ENCODE measurements around the gene KCNH2.
"Not testable (repeated sequence)": the region's sequence is repeated elsewhere in the genome, so short reads cannot be mapped to it uniquely, and the experiment has no call there.

The KCNH2 gene, protein sequence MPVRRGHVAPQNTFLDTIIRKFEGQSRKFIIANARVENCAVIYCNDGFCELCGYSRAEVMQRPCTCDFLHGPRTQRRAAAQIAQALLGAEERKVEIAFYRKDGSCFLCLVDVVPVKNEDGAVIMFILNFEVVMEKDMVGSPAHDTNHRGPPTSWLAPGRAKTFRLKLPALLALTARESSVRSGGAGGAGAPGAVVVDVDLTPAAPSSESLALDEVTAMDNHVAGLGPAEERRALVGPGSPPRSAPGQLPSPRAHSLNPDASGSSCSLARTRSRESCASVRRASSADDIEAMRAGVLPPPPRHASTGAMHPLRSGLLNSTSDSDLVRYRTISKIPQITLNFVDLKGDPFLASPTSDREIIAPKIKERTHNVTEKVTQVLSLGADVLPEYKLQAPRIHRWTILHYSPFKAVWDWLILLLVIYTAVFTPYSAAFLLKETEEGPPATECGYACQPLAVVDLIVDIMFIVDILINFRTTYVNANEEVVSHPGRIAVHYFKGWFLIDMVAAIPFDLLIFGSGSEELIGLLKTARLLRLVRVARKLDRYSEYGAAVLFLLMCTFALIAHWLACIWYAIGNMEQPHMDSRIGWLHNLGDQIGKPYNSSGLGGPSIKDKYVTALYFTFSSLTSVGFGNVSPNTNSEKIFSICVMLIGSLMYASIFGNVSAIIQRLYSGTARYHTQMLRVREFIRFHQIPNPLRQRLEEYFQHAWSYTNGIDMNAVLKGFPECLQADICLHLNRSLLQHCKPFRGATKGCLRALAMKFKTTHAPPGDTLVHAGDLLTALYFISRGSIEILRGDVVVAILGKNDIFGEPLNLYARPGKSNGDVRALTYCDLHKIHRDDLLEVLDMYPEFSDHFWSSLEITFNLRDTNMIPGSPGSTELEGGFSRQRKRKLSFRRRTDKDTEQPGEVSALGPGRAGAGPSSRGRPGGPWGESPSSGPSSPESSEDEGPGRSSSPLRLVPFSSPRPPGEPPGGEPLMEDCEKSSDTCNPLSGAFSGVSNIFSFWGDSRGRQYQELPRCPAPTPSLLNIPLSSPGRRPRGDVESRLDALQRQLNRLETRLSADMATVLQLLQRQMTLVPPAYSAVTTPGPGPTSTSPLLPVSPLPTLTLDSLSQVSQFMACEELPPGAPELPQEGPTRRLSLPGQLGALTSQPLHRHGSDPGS

GRCh38 chr7:150978126-150978789, at the start of gene KCNH2:
Gene KCNH2 (minus strand): TSS chr7:150978321. CDS start chr7:150977913, 408 bp downstream.
- Histone ChIP-seq H3K4me1 (ENCODE audit: insufficient read depth, low read length) (peaks cover 42% of the 10 kb centered on the region), H3K27me3 (ENCODE audit: control insufficient read depth in 1 of 2, insufficient read depth in 2 of 2, low read length in 2 of 2) (peaks cover 6 to 8% of the 10 kb centered on the region in 2 donors), H3K4me3 (ENCODE audit: low read depth in 1 of 2, low read length in 2 of 2) (peak within 1 kb of the TSS; percentile 55 to 79), H3K36me3 (ENCODE audit: insufficient read depth, low read length) (no peaks in the 10 kb centered on the region), H3K27ac (ENCODE audit: low read depth, low read length) (peak within 1 kb of the TSS; percentile 95), H3K9me3 (ENCODE audit: low read length) (no peaks in the 10 kb centered on the region), H3K9ac (ENCODE audit: low read length) (peak within 1 kb of the TSS; percentile 61)

DNA sequence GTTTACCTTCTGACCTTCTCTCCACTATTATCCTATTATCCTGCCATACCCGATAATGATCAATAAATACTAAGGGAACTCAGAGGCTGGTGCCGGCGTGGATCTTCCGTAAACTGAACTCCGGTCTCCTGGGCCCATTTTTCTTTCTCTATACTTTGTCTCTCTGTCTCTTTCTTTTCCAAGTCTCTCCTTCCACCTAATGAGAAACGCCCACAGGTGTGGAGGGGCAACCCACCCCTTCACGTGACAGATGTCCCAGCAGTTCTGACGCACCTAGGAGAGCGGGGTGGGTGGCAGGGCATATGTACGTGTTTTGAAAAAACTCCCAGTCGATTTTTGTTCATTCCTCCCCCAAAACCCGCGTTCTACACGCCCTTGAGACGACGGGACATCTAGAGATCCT, 49.6 kb upstream of the KCNH2 start:
- Histone ChIP-seq H3K27ac (ENCODE audit: low read depth, low read length) (peak overlapping the region; percentile 97), H3K4me1 (ENCODE audit: insufficient read depth, low read length) (peaks cover 13% of the 10 kb centered on the region), H3K4me3 (ENCODE audit: low read depth in 1 of 2, low read length in 2 of 2) (peak overlapping the region; percentile 71 to 95)
- H3K36me3 ChIP-seq (ENCODE audit: insufficient read depth, low read length); H3K27me3 ChIP-seq (ENCODE audit: control insufficient read depth in 1 of 2, insufficient read depth in 2 of 2, low read length in 2 of 2); H3K9ac ChIP-seq (ENCODE audit: low read length); H3K9me3 ChIP-seq (ENCODE audit: low read length): not testable (repeated sequence)

- H3K27ac ChIP-seq (ENCODE audit: low read depth, low read length); H3K27me3 ChIP-seq (ENCODE audit: control insufficient read depth in 1 of 2, insufficient read depth in 2 of 2, low read length in 2 of 2); H3K9ac ChIP-seq (ENCODE audit: low read length); H3K9me3 ChIP-seq (ENCODE audit: low read length); H3K36me3 ChIP-seq (ENCODE audit: insufficient read depth, low read length): not testable (repeated sequence)
- H3K4me1 ChIP-seq (ENCODE audit: insufficient read depth, low read length) = peaks cover 13% of the 10 kb centered on the region
- H3K4me3 ChIP-seq (ENCODE audit: low read depth in 1 of 2, low read length in 2 of 2) = peak overlapping the region in 1 of 2 donors; percentile 95
Observed at GRCh38 chr7:151026771-151027727, 48.9 kb upstream of the KCNH2 start.

DNA sequence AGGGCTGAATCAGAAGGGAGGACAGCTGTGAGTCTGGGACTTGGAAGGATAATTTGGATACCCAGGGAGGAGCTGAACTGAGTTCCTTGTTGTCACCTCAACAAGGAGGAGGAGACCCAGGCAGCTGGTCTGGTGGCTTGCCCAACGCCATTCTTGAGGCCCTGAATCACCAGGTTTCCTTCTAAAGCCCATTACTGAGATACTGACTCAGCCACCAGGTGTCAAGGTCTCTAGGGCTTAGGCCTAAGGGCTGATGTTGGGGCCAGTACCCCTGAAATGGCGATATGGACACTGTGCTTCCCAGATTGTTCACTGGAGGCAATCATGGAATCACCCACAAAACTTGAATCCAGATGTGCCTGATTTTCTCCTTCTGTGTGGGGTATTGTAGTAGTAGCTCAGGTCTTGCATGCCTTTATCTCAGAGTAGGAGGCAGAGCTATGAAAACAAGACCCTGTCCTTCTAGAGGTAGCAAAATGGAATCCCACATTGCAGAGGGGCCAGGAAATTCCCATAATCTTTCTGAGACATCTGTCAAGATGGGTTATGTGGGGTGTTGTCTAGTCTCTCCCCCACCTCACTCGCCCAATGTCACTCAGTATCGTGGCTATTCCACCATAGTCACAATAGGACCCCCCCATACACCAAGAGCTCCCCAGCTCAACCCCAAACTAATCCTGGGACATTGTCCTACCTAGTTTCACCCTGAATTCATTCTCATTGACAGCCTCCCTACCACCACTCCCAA, 48.0 kb upstream of the KCNH2 start:
- H3K36me3 ChIP-seq (ENCODE audit: insufficient read depth, low read length) = no peaks in the 10 kb centered on the region
- H3K9me3 ChIP-seq (ENCODE audit: low read length) = no peaks in the 10 kb centered on the region
- H3K4me3 ChIP-seq (ENCODE audit: low read depth in 1 of 2, low read length in 2 of 2) = no peak overlapping the region
- no peak overlapping the region for H3K9ac ChIP-seq (ENCODE audit: low read length)
- H3K27ac ChIP-seq (ENCODE audit: low read depth, low read length) = no peak overlapping the region
- peaks cover 13% of the 10 kb centered on the region for H3K4me1 ChIP-seq (ENCODE audit: insufficient read depth, low read length)
- peaks cover 0 to 1% of the 10 kb centered on the region in 2 donors for H3K27me3 ChIP-seq (ENCODE audit: control insufficient read depth in 1 of 2, insufficient read depth in 2 of 2, low read length in 2 of 2)

DNA sequence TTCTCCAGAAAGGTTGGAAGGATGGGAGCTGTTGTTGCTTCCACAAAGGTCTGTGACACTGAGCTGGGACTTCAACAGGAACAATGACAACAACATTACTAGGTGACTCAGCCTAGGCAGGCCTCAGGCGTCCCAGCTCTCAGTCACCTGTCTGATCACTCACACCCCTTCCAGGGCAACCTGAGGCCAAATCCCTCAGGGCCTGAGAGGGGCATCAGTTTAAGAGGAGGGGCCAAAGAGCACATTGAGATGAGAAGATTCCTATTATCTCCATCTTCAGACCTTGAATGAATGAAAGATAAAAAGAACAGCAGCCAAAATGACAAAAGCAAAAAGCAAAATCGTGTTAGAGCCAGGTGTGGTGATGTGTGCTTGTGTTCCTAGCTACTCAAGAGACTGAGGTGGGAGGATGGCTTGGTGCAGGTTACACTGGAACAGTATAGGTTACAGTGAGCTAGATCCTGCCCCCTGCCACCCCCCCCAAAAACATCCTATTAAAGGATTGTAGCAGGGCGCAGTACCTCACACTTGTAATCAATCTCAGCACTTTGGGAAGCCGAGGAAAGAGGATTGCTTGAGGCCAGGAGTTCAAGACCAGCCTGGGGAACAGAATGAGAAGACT, 46.4 kb upstream of the KCNH2 start, which contains the start of gene ATG9B:
Gene ATG9B (minus strand): TSS at position 60 of the 622 bp plus-strand sequence. CDS start 71 bp downstream, outside the sequence.
- no peaks in the 10 kb centered on the region for H3K9me3 ChIP-seq (ENCODE audit: low read length)
- H3K4me3 ChIP-seq (ENCODE audit: low read depth in 1 of 2, low read length in 2 of 2) = no peak within 1 kb of the TSS
- H3K9ac ChIP-seq (ENCODE audit: low read length) = no peak within 1 kb of the TSS
- H3K36me3 ChIP-seq (ENCODE audit: insufficient read depth, low read length) = no peaks in the 10 kb centered on the region
- no peak within 1 kb of the TSS for H3K27ac ChIP-seq (ENCODE audit: low read depth, low read length)
- peaks cover 9% of the 10 kb centered on the region for H3K4me1 ChIP-seq (ENCODE audit: insufficient read depth, low read length)
- peaks cover 0 to 9% of the 10 kb centered on the region in 2 donors for H3K27me3 ChIP-seq (ENCODE audit: control insufficient read depth in 1 of 2, insufficient read depth in 2 of 2, low read length in 2 of 2)

DNA sequence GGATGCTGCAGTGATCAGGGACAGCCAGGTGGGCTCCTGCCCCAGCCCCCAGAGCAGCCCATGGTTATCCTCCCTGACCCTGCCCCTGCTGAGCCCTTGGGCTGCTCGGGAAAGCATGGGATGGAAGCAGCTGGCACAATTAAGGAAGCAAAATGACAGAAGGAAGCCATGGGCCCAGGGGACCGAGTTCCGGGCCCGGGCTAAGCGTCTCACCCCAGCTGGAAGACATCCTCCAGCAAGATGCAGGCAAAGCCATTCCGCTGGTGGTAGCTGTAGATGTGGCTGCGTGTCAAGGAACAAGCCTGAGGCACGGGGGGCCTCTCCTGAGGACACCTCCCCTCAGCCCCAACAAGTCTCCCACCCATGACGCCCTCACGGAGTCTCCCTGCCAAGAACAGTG, 45.1 kb upstream of the KCNH2 start:
- H3K9me3 ChIP-seq (ENCODE audit: low read length) = no peaks in the 10 kb centered on the region

GRCh38 chr7:151020231-151020630, 42.1 kb upstream of the KCNH2 start:
- no peak overlapping the region for H3K4me3 ChIP-seq (ENCODE audit: low read depth in 1 of 2, low read length in 2 of 2)
- H3K9ac ChIP-seq (ENCODE audit: low read length) = no peak overlapping the region
- no peaks in the 10 kb centered on the region for H3K9me3 ChIP-seq (ENCODE audit: low read length)
- H3K27ac ChIP-seq (ENCODE audit: low read depth, low read length) = no peak overlapping the region
- peaks cover 12 to 48% of the 10 kb centered on the region in 2 donors for H3K27me3 ChIP-seq (ENCODE audit: control insufficient read depth in 1 of 2, insufficient read depth in 2 of 2, low read length in 2 of 2)
- no peaks in the 10 kb centered on the region for H3K36me3 ChIP-seq (ENCODE audit: insufficient read depth, low read length)
- peaks cover 13% of the 10 kb centered on the region for H3K4me1 ChIP-seq (ENCODE audit: insufficient read depth, low read length)

More for the DNA sequence above, 45.1 kb upstream of the KCNH2 start:
- H3K36me3 ChIP-seq (ENCODE audit: insufficient read depth, low read length) = no peaks in the 10 kb centered on the region
- H3K27me3 ChIP-seq (ENCODE audit: control insufficient read depth in 1 of 2, insufficient read depth in 2 of 2, low read length in 2 of 2) = peaks cover 0 to 19% of the 10 kb centered on the region in 2 donors
- no peak overlapping the region for H3K27ac ChIP-seq (ENCODE audit: low read depth, low read length)
- peaks cover 7% of the 10 kb centered on the region for H3K4me1 ChIP-seq (ENCODE audit: insufficient read depth, low read length)
- H3K9ac ChIP-seq (ENCODE audit: low read length) = no peak overlapping the region
- H3K4me3 ChIP-seq (ENCODE audit: low read depth in 1 of 2, low read length in 2 of 2) = no peak overlapping the region

DNA sequence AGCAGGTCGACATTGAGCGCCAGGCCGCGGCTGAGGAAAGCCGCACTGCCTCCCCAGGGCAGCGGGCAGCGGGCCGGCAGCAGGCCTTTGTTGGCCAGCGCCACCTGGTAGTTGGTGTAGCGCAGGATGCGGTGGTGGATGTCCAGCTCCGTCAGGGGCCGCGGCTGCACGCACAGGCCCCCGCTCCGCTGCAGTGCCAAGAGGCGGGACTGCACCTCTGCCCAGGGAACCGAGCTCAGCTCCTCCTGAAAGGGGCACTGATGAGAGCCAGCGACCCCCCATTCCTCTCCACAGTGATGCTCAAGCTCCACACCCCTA, 41.0 kb upstream of the KCNH2 start:
- H3K27me3 ChIP-seq (ENCODE audit: control insufficient read depth in 1 of 2, insufficient read depth in 2 of 2, low read length in 2 of 2) = peaks cover 15 to 58% of the 10 kb centered on the region in 2 donors
- H3K27ac ChIP-seq (ENCODE audit: low read depth, low read length) = no peak overlapping the region
- no peak overlapping the region for H3K9ac ChIP-seq (ENCODE audit: low read length)
- peak overlapping the region; percentile 27 to 38 for H3K4me3 ChIP-seq (ENCODE audit: low read depth in 1 of 2, low read length in 2 of 2)
- H3K9me3 ChIP-seq (ENCODE audit: low read length) = no peaks in the 10 kb centered on the region
- no peaks in the 10 kb centered on the region for H3K36me3 ChIP-seq (ENCODE audit: insufficient read depth, low read length)
- peaks cover 13% of the 10 kb centered on the region for H3K4me1 ChIP-seq (ENCODE audit: insufficient read depth, low read length)

DNA sequence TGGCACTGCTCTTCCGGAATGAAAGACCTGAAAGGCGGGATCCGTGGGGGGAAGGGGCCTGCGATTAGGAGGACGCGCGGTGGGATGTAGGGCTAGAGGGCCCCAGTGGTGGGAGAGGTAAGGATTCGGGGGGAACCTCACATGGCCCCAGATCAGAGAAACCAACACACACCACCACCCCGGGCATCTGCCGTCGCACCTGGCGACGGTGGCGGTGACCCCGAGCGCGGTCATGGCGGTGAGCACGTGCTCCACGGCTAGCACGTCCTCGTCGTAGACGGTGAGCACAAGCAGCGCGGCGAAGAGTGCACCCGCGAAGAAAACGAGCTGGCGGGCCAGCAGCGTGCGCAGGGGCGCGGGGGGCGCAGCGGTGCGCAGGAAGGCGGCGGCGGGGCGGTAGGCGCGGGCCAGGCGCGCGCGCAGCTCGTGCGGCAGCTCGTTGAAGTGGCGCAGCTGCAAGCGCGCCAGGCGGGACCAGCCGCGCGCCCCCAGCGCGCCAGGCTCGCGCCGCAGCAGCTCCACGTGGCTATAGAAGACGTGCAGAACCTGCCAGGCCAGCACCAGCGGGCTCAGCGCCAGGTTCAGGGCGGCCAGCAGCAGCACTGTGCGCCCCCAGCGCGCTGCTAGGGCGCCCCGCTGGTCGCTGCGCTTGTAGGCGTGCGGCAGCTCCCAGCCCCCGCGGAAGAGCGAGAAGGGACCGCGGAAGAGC, 40.5 kb upstream of the KCNH2 start:
- Histone ChIP-seq H3K9ac (ENCODE audit: low read length) (no peak overlapping the region), H3K27me3 (ENCODE audit: control insufficient read depth in 1 of 2, insufficient read depth in 2 of 2, low read length in 2 of 2) (peaks cover 19 to 63% of the 10 kb centered on the region in 2 donors), H3K9me3 (ENCODE audit: low read length) (no peaks in the 10 kb centered on the region), H3K4me1 (ENCODE audit: insufficient read depth, low read length) (peaks cover 13% of the 10 kb centered on the region), H3K36me3 (ENCODE audit: insufficient read depth, low read length) (no peaks in the 10 kb centered on the region), H3K4me3 (ENCODE audit: low read depth in 1 of 2, low read length in 2 of 2) (peak overlapping the region; percentile 27 to 38), H3K27ac (ENCODE audit: low read depth, low read length) (no peak overlapping the region)
